Measurements from ENCODE around the gene LAMB4.
A peak's percentile ranks its signal among the peaks of the same experiment; 100 is the strongest.

LAMB4 gene

GRCh38 chr7:108142675-108143259 lies 12.6 kb upstream of the LAMB4 start:
- DNase-seq, result no peak

- no peak for DNase-seq
These were observed 12.0 kb upstream of the LAMB4 start for GRCh38 chr7:108142180-108142579.

GRCh38 chr7:108140671-108141070 lies 10.5 kb upstream of the LAMB4 start:
- DNase-seq, result no peak

GRCh38 chr7:108138911-108139310 lies 8.8 kb upstream of the LAMB4 start:
- no peak for DNase-seq

- no peak for DNase-seq
These were observed 7.8 kb upstream of the LAMB4 start for GRCh38 chr7:108137993-108138392.

GRCh38 chr7:108137040-108137439 lies 6.9 kb upstream of the LAMB4 start:
- DNase-seq, result no peak

GRCh38 chr7:108136191-108136688 lies 6.1 kb upstream of the LAMB4 start:
- DNase-seq, result no peak

- DNase-seq, result no peak
These were observed 5.5 kb upstream of the LAMB4 start for GRCh38 chr7:108135446-108136190.

- no peak for DNase-seq
These were observed 4.3 kb upstream of the LAMB4 start for GRCh38 chr7:108134486-108134885.

GRCh38 chr7:108132551-108133265 lies 2.5 kb upstream of the LAMB4 start:
- DNase-seq, result no peak

GRCh38 chr7:108129018-108129965 lies 869 bp downstream of the LAMB4 start:
- no peak for DNase-seq

GRCh38 chr7:108128514-108128913 lies 1.6 kb downstream of the LAMB4 start:
- no peak for DNase-seq

- DNase-seq, result no peak
These were observed 2.7 kb downstream of the LAMB4 start for GRCh38 chr7:108127461-108127860.

GRCh38 chr7:108124820-108125219 lies 5.3 kb downstream of the LAMB4 start:
- DNase-seq, result no peak

- no peak for DNase-seq
These were observed 8.0 kb downstream of the LAMB4 start for GRCh38 chr7:108122181-108122580.

- DNase-seq, result no peak
These were observed 9.2 kb downstream of the LAMB4 start for GRCh38 chr7:108120933-108121332.

- no peak for DNase-seq
These were observed 10.0 kb downstream of the LAMB4 start for GRCh38 chr7:108120196-108120595.

- no peak for DNase-seq
These were observed 11.2 kb downstream of the LAMB4 start for GRCh38 chr7:108118959-108119358.

GRCh38 chr7:108114117-108114841 lies 15.9 kb downstream of the LAMB4 start:
- DNase-seq, result no peak

GRCh38 chr7:108112683-108113082 lies 17.5 kb downstream of the LAMB4 start:
- no peak for DNase-seq

- peak; percentile 58 for DNase-seq
These were observed 20.8 kb downstream of the LAMB4 start for GRCh38 chr7:108109221-108109908.

Data from DMS153 (cell line).